GM12878 (cell line): ENCODE measurements around the gene SMIM27. TPM values are rescaled to one million over a fixed set of nuclear protein-coding genes. Genes with fewer than 3 reads are reported as not detected.

Experiments used
- BACH1 ChIP-seq: fragments of 450-650 bp; IDR thresholded peaks from 2 replicates; pipeline ENCODE4 v1.6.1; 2017; ENCODE audit warnings: mild to moderate bottlenecking, borderline replicate concordance
- BRCA1 ChIP-seq: IDR thresholded peaks from 2 replicates; pipeline ENCODE4 v1.6.1; 2011; ENCODE audit warnings: low read depth, low read length, improper control_type of control experiment
- CBFB ChIP-seq: IDR thresholded peaks from 2 replicates; pipeline ENCODE4 v1.6.1; 2016; ENCODE audit warnings: antibody characterized with exemption, low read depth
- CBX3 ChIP-seq: fragments of 200-600 bp; sonication (generic); IDR thresholded peaks from 2 replicates; pipeline ENCODE4 v1.6.1; 2016; ENCODE audit warnings: low read depth, borderline replicate concordance
- CHD4 ChIP-seq: fragments of 200-600 bp; sonication (generic); IDR thresholded peaks from 2 replicates; pipeline ENCODE4 v1.6.1; 2016; ENCODE audit warnings: mild to moderate bottlenecking
- CREM ChIP-seq: IDR thresholded peaks from 2 replicates; pipeline ENCODE4 v1.6.1; 2014; ENCODE audit warnings: antibody characterized with exemption, low read depth
- EED ChIP-seq: sonication (generic); IDR thresholded peaks from 2 replicates; pipeline ENCODE4 v1.6.1; 2016; ENCODE audit warnings: antibody characterized with exemption, low read depth
- EZH2 ChIP-seq: IDR thresholded peaks from 2 replicates; pipeline ENCODE4 v1.6.1; 2012; ENCODE audit warnings: low read depth, mild to moderate bottlenecking, control low read depth, inconsistent platforms, low read length, borderline replicate concordance; ENCODE audit not compliant: control insufficient read depth
- GABPA ChIP-seq: IDR thresholded peaks from 2 replicates; pipeline ENCODE4 v1.6.1; 2014; ENCODE audit warnings: antibody characterized with exemption, low read depth, mild to moderate bottlenecking, inconsistent platforms
- HCFC1 ChIP-seq: fragments of 150-350 bp; IDR thresholded peaks from 2 replicates; pipeline ENCODE4 v1.6.1; 2014; ENCODE audit warnings: low read length
- IKZF2 ChIP-seq, 2 experiments: fragments of 450-650 bp; IDR thresholded peaks; 2 replicates each; pipeline ENCODE4 v1.6.1; 2017; ENCODE audit warnings: mild to moderate bottlenecking in 2 of 2, moderate library complexity in 2 of 2
- IRF3 ChIP-seq: fragments of 450-650 bp; IDR thresholded peaks from 2 replicates; pipeline ENCODE4 v1.6.1; 2014; ENCODE audit warnings: mild to moderate bottlenecking
- IRF4 ChIP-seq: IDR thresholded peaks from 2 replicates; pipeline ENCODE4 v1.6.1; 2011; ENCODE audit warnings: low read depth, low read length
- JUND ChIP-seq: IDR thresholded peaks from 2 replicates; pipeline ENCODE4 v1.6.1; 2012; ENCODE audit warnings: low read depth, mild to moderate bottlenecking, low read length, improper control_type of control experiment, moderate library complexity
- KDM1A ChIP-seq: fragments of 200-600 bp; sonication (generic); IDR thresholded peaks from 2 replicates; pipeline ENCODE4 v1.6.1; 2016; ENCODE audit warnings: borderline replicate concordance
- MTA3 ChIP-seq: IDR thresholded peaks from 2 replicates; pipeline ENCODE4 v1.6.1; 2012; ENCODE audit warnings: low read length, inconsistent platforms, borderline replicate concordance
- MXI1 ChIP-seq: fragments of 150-350 bp; IDR thresholded peaks from 2 replicates; pipeline ENCODE4 v1.6.1; 2011; ENCODE audit warnings: low read depth, mild to moderate bottlenecking, inconsistent platforms, low read length, improper control_type of control experiment
- MYB ChIP-seq: fragments of 150-350 bp; IDR thresholded peaks from 2 replicates; pipeline ENCODE4 v1.6.1; 2014; ENCODE audit warnings: mild to moderate bottlenecking, low read depth, low read length, borderline replicate concordance
- NRF1 ChIP-seq: conservative IDR thresholded peaks from 2 replicates; pipeline ENCODE4 v1.6.1; 2011; ENCODE audit warnings: mild to moderate bottlenecking, low read depth, low read length, improper control_type of control experiment
- PAX8 ChIP-seq: fragments of 450-650 bp; IDR thresholded peaks from 2 replicates; pipeline ENCODE4 v1.6.1; 2017; ENCODE audit warnings: mild to moderate bottlenecking, moderate library complexity
- RUNX3 ChIP-seq: IDR thresholded peaks from 2 replicates; pipeline ENCODE4 v1.6.1; 2012; ENCODE audit warnings: low read length, inconsistent platforms
- SMAD5 ChIP-seq: IDR thresholded peaks from 2 replicates; pipeline ENCODE4 v1.6.1; 2016; ENCODE audit warnings: antibody characterized with exemption, low read depth
- SMARCA5 ChIP-seq: fragments of 450-650 bp; IDR thresholded peaks from 2 replicates; pipeline ENCODE4 v1.6.1; 2017; ENCODE audit warnings: mild to moderate bottlenecking
- SP1 ChIP-seq: IDR thresholded peaks from one replicate; pipeline ENCODE4 v1.6.1; 2011; ENCODE audit warnings: low read depth, low read length
- SPI1 ChIP-seq: IDR thresholded peaks from 2 replicates; pipeline ENCODE4 v1.6.1; 2011; ENCODE audit warnings: low read depth, mild to moderate bottlenecking, low read length, moderate library complexity, borderline replicate concordance; ENCODE audit not compliant: insufficient read depth
- SREBF2 ChIP-seq: IDR thresholded peaks from 2 replicates; pipeline ENCODE4 v1.6.1; 2012; ENCODE audit warnings: mild to moderate bottlenecking, low read length
- TBL1XR1 ChIP-seq: IDR thresholded peaks from 2 replicates; pipeline ENCODE4 v1.6.1; 2012; ENCODE audit warnings: low read depth, low read length, improper control_type of control experiment
- TCF3 ChIP-seq: IDR thresholded peaks from 2 replicates; pipeline ENCODE4 v1.6.1; 2012; ENCODE audit warnings: low read depth, mild to moderate bottlenecking, low read length, borderline replicate concordance; ENCODE audit not compliant: insufficient read depth
- ZBTB40 ChIP-seq: fragments of 450-650 bp; IDR thresholded peaks from 2 replicates; pipeline ENCODE4 v1.6.1; 2016; ENCODE audit warnings: mild to moderate bottlenecking, moderate library complexity, borderline replicate concordance
- ZNF207 ChIP-seq: fragments of 450-650 bp; IDR thresholded peaks from 2 replicates; pipeline ENCODE4 v1.6.1; 2014; ENCODE audit warnings: antibody characterized with exemption, mild to moderate bottlenecking, borderline replicate concordance
- polyA plus RNA-seq, 11 experiments: library from polyadenylated mRNA; depleted of rRNA in 4 of 11; unstranded in 6 of 11; stranded (reverse) in 5 of 11; fragments of >200 nt; fragmentation: Nextera tagmentation in 4 of 11; fragmentation: Illumina TruSeq in 1 of 11; extraction: Ambion mirVana in 4 of 11; extraction: Trizol in 1 of 11; gene quantifications; 1 replicate in 1 of 11; 2 replicates in 10 of 11; pipeline versions ENCODE4 v1.2.1 to v1.2.3, GENCODE V29; 2011 to 2016; ENCODE audit warnings: inconsistent platforms in 2 of 11, missing spikeins in 2 of 11, low read depth in 1 of 11
- total RNA-seq, 4 experiments: library from RNA; depleted of rRNA in 3 of 4; stranded (reverse); fragments of >200 nt in 3 of 4; fragmentation: Illumina TruSeq in 1 of 4; extraction: Trizol in 1 of 4; gene quantifications; 2 replicates each; pipeline versions ENCODE4 v1.2.1 to v1.2.3, GENCODE V29; 2013 to 2021

Gene SMIM27
- total and polyA plus RNA-seq, 10 of the 15 experiments (the other 5 are each of a cell fraction or from before 2014, with no cell fraction given), result 12.2 to 47.3 (median 26.5) TPM

GRCh38 chr9:32552172-32552872 lies at the start of gene SMIM27, which contains the start of gene TOPORS (continued):
- TF ChIP-seq ZBTB40 (peak; percentile 68; the same call in 1 of the 2 replicates), CHD4 (no peak), RUNX3 (no peak; the same call in 1 of the 2 replicates), MYB (no peak), JUND (no peak), TCF3 (no peak), MTA3 (peak; percentile 22; the same call in 1 of the 2 replicates), EED (peak; percentile 65; the same call in 1 of the 2 replicates), BACH1 (peak; percentile 58; the same call in 1 of the 2 replicates), SREBF2 (no peak), HCFC1 (peak; percentile 86), IKZF2 (IDR thresholded peaks at IDR 0.05) (peak in 1 of 2 experiments; percentile 73), CBFB (peak; percentile 75), PAX8 (no peak), SP1 (peak; percentile 44), IRF4 (0 out of 2 replicates have a peak, but pooled peaks have one; percentile 8), ZNF207 (peak; percentile 91; the same call in 1 of the 2 replicates), NRF1 (no peak), TBL1XR1 (no peak; the same call in 1 of the 2 replicates), SMARCA5 (peak; percentile 76), IRF3 (no peak), CBX3 (no peak), GABPA (peak; percentile 75), CREM (peak; percentile 55), SPI1 (no peak), SMAD5 (no peak; the same call in 1 of the 2 replicates), EZH2 (no peak), BRCA1 (no peak), KDM1A (no peak), MXI1 (no peak; the same call in none of the 2 replicates)
